GDM1 (cell line): ENCODE data around the gene NXF2B.
"Not testable (repeated sequence)": the region's sequence is repeated elsewhere in the genome, so short reads cannot be mapped to it uniquely, and the experiment has no call there.

Experiments used
- DNase-seq: peaks from one replicate; lab custom pipeline; 2025; lab: John Stamatoyannopoulos, UW

Gene NXF2B, protein sequence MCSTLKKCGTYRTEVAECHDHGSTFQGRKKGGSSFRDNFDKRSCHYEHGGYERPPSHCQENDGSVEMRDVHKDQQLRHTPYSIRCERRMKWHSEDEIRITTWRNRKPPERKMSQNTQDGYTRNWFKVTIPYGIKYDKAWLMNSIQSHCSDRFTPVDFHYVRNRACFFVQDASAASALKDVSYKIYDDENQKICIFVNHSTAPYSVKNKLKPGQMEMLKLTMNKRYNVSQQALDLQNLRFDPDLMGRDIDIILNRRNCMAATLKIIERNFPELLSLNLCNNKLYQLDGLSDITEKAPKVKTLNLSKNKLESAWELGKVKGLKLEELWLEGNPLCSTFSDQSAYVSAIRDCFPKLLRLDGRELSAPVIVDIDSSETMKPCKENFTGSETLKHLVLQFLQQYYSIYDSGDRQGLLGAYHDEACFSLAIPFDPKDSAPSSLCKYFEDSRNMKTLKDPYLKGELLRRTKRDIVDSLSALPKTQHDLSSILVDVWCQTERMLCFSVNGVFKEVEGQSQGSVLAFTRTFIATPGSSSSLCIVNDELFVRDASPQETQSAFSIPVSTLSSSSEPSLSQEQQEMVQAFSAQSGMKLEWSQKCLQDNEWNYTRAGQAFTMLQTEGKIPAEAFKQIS

GRCh38 chrX:102439908-102440307 is at the start of gene NXF2B:
TSS of gene NXF2B (minus strand) at chrX:102440008. CDS start at chrX:102380036, 59,972 bp downstream.
- not testable (repeated sequence) for DNase-seq

- not testable (repeated sequence) for DNase-seq
These were observed 39.0 kb upstream of the NXF2B start for GRCh38 chrX:102478765-102479164.

GRCh38 chrX:102471762-102472220 is 32.0 kb upstream of the NXF2B start, which contains the start of gene TCP11X2:
TSS of gene TCP11X2 (minus strand) at chrX:102471812.
- DNase-seq = not testable (repeated sequence)

- DNase-seq = not testable (repeated sequence)
These were observed 30.4 kb upstream of the NXF2B start for GRCh38 chrX:102470215-102470614.

GRCh38 chrX:102458615-102459014 is 18.8 kb upstream of the NXF2B start:
- DNase-seq = not testable (repeated sequence)

DNA sequence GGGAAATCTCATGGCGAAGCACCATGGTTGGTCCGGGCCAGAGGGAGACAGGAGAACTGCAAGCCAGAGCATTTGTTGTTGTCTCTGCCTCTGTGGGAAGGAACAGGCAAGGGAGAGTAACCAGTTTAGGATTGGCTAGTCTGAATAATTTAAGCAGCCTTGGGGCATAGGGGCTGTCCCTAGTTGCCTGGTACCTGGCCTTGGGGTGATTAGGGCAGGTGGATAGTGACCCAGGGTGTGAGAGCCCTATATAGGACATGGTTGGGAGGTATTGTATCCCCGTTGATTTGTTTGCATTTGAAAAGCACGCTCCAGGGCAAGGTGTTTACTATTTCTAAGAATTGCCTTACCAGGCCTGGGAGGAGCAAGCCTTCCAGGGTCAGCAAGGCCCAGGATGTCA is 25.3 kb downstream of the NXF2B start:
- not testable (repeated sequence) for DNase-seq

DNA sequence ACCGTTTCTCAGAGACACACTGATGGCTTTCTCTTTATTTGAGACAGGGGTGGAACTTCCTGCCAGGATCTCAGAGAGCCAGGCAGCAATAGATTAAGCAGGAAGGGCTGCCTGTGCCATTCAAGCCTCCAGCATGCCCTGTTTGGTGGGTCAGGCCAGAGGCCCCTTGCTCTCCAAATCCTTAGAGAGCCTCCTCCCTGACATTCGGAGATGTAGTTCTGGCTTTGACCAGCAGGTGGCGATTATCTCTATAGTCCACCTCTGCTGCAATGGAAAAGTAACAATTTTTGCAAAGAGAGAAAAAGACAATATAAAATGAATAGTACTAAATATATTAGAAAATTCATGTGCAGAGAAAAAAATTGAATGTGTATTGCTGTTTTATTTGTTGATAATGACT is 93.9 kb downstream of the NXF2B start:
- no peak for DNase-seq

GRCh38 chrX:102341867-102342266 is 97.9 kb downstream of the NXF2B start:
- DNase-seq = no peak

DNA sequence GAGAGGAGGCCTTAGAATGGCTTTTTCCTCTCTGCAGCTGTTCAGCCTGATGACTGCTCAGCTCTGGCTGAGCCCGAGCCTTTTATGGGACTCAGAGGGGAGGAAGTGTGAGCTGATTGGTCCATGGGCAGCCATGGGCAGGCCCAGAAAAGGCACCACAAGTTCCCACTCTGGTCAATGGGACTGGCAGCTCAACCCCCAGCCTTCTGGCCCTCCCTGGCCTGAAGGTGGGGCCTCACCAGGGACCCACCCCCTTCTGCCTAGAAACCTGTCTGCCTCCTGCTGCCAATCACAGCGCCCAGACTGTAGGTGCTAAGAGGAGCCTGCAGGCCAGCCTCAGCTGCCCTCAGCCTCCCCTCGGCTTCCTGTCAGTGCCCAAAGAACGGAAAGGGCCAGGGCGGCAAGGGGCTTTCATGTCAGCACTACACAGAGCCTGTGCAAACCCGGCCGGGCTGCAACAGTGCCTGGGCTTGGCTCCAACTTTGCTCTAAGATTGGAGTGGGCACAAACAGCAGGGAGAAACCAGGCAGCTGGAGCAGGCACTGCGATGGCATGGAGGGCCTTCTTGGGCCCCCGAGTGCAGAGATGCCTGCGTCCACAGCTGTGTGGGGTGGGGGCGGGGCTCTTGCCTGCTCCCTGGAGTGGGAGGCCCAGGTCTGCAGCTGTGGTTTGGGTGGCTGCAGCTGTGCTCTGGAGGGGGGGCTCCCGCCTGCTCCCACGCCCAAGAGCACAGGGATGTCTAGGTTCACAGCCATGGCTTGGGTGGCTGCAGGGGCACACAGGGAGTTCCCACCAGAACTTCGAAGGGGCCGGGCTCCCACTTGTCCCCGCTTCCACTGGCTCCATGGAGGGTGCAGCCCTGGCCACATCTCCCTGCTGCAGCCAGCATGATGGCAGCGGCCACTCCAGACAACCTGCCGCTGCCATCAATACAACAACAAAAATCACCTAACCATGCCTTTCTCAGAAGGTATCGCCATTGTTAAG is 100.2 kb downstream of the NXF2B start:
- no peak for DNase-seq

DNA sequence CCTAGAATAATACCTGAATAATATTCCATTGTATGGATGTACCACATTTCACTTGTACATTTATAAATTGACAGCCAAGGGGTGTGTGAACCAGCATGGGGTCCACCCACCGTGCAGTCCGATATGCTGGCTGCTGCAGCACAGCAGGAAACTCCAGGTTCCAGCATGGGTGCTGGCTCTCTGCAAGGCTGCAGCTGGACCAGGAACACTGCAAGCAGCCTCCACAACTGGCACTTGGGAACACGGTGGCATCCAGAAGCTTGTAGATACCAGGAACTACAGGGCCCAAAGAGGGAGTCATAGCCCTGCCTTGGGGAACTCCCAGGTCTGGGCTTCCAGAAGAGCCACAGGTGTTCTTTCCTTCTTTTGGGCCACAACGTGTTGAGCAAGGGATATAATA is 101.6 kb downstream of the NXF2B start:
- DNase-seq = no peak
